GM21360 (cell line): ENCODE measurements around the gene MAPK14.
A peak's percentile ranks its signal among the peaks of the same experiment; 100 is the strongest.
"Not testable (repeated sequence)": the region's sequence is repeated elsewhere in the genome, so short reads cannot be mapped to it uniquely, and the experiment has no call there.

ENCODE experiments used
- ATAC-seq: cut with Tn5 transposase; IDR thresholded peaks from one replicate; pipeline ENCODE4 v1.9.1; 2021; ENCODE audit warnings: mild to moderate bottlenecking, moderate library complexity; ENCODE audit not compliant: unreplicated experiment

The MAPK14 gene

GRCh38 chr6:36120979-36121786, 93.6 kb downstream of the MAPK14 start:
- ATAC-seq: no peak

- ATAC-seq: no peak
These were observed 94.3 kb downstream of the MAPK14 start for GRCh38 chr6:36121787-36122494.

GRCh38 chr6:36122495-36123269, 95.1 kb downstream of the MAPK14 start:
- no peak for ATAC-seq

GRCh38 chr6:36123270-36124139, 95.9 kb downstream of the MAPK14 start:
- ATAC-seq: no peak

- ATAC-seq: not testable (repeated sequence)
These were observed 96.7 kb downstream of the MAPK14 start for GRCh38 chr6:36124346-36124745.

GRCh38 chr6:36124881-36125280, 97.3 kb downstream of the MAPK14 start:
- ATAC-seq: no peak

- ATAC-seq: no peak
These were observed 98.0 kb downstream of the MAPK14 start for GRCh38 chr6:36125575-36125974.

GRCh38 chr6:36126121-36126520, 98.5 kb downstream of the MAPK14 start:
- no peak for ATAC-seq

- no peak for ATAC-seq
These were observed 99.2 kb downstream of the MAPK14 start for GRCh38 chr6:36126553-36127458.

- ATAC-seq: no peak
These were observed 99.9 kb downstream of the MAPK14 start for GRCh38 chr6:36127462-36128016.

- ATAC-seq: no peak
These were observed 100.5 kb downstream of the MAPK14 start for GRCh38 chr6:36128073-36128472.

- ATAC-seq: no peak
These were observed 101.2 kb downstream of the MAPK14 start for GRCh38 chr6:36128793-36129192.

GRCh38 chr6:36129334-36129733, 101.7 kb downstream of the MAPK14 start:
- ATAC-seq: not testable (repeated sequence)

- no peak for ATAC-seq
These were observed 102.5 kb downstream of the MAPK14 start, which contains the start of gene MAPK13 for GRCh38 chr6:36129941-36130666. MAPK13 (plus strand) TSS chr6:36130513; CDS start chr6:36130583, 70 bp downstream.

GRCh38 chr6:36130667-36131510, 103.3 kb downstream of the MAPK14 start:
- peak; percentile 29 for ATAC-seq

- peak; percentile 81 for ATAC-seq
These were observed 104.1 kb downstream of the MAPK14 start for GRCh38 chr6:36131511-36132245.
